Lower leg skin (tissue), 3 donors: ENCODE measurements around the gene GRIN2A.

Experiments used
- CTCF ChIP-seq, 3 donors: fragments of 450-650 bp; IDR thresholded peaks; one replicate each; pipeline ENCODE4 v1.5.1; 2016; ENCODE audit warnings: antibody characterized with exemption in 3 of 3, mild to moderate bottlenecking in 3 of 3, moderate library complexity in 2 of 3
- POLR2A ChIP-seq, 2 donors: fragments of 450-650 bp; IDR thresholded peaks; one replicate each; pipeline ENCODE4 v1.6.1; 2016 to 2017; ENCODE audit warnings: antibody characterized with exemption in 2 of 2, mild to moderate bottlenecking in 1 of 2, moderate library complexity in 1 of 2

- no peak for TF ChIP-seq CTCF (IDR thresholded peaks at IDR 0.05)
- no peak for TF ChIP-seq POLR2A (IDR thresholded peaks at IDR 0.05)
Observed at GRCh38 chr16:10103118-10103517, 79.1 kb downstream of the GRIN2A start.
